HG02884 (cell line): ENCODE data around the gene KRTAP10-4.
"Not testable (repeated sequence)": the region's sequence is repeated elsewhere in the genome, so short reads cannot be mapped to it uniquely, and the experiment has no call there.

ENCODE experiments used
- ATAC-seq: cut with Tn5 transposase; IDR thresholded peaks from one replicate; pipeline ENCODE4 v1.9.1; 2021; ENCODE audit warnings: mild to moderate bottlenecking, moderate library complexity; ENCODE audit not compliant: unreplicated experiment

Gene KRTAP10-4

DNA sequence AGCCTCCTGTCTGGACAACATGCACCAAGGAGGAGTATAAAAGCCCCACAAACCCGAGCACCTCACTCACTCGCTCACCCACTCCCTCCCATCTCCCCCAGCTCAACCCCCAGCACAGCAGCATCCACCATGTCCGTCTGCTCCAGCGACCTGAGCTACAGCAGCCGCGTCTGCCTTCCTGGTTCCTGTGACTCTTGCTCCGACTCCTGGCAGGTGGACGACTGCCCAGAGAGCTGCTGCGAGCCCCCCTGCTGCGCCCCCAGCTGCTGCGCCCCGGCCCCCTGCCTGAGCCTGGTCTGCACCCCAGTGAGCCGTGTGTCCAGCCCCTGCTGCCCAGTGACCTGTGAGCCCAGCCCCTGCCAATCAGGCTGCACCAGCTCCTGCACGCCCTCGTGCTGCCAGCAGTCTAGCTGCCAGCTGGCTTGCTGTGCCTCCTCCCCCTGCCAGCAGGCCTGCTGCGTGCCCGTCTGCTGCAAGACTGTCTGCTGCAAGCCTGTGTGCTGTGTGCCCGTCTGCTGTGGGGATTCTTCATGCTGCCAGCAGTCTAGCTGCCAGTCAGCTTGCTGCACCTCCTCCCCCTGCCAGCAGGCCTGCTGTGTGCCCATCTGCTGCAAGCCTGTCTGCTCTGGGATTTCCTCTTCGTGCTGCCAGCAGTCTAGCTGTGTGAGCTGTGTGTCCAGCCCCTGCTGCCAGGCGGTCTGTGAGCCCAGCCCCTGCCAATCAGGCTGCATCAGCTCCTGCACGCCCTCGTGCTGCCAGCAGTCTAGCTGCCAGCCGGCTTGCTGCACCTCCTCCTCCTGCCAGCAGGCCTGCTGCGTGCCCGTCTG lies at the start of gene KRTAP10-4:
Gene KRTAP10-4, plus strand, starts transcription at position 100 of the 827 bp plus-strand sequence. Its CDS starts 30 bp downstream, at position 130.
- not testable (repeated sequence) for ATAC-seq

- no peak for ATAC-seq
Observed at GRCh38 chr21:44524414-44525371, 48.8 kb upstream of the KRTAP10-4 start.

DNA sequence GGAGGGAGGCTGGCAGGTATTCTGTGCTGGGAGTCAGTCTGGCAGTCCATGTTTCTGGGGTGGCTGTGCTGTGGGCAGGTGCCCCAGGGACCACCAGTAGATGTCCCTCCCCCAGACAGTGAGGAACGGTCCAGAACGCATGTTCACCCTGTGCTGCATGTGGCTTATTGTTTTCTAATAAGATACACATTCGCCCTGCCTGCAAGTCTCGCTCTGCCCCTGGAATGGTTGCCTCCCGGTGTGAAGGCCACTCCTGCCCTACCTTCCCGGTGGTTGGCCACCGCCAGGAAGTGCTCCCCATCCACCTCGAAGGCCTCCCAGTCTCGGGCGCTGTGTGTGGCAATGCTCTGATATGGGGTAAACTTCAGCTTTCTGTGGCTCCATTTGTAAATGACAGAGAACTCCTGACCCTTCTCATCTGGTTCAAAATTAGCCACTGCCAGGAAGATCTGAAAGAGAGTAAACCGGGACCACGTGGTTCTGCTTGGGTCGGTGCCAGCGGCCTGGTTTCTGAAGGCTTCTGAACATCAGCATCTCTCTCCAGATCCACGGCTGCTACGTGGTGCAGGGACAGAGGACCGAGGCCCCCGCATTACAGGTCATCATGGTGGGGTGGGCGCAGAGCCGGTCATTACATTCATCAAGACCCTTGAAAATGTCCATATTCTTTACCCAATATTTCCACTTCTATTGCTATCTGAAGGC lies 48.0 kb upstream of the KRTAP10-4 start:
- no peak for ATAC-seq

- no peak for ATAC-seq
Observed at GRCh38 chr21:44526096-44526997, 47.2 kb upstream of the KRTAP10-4 start.

DNA sequence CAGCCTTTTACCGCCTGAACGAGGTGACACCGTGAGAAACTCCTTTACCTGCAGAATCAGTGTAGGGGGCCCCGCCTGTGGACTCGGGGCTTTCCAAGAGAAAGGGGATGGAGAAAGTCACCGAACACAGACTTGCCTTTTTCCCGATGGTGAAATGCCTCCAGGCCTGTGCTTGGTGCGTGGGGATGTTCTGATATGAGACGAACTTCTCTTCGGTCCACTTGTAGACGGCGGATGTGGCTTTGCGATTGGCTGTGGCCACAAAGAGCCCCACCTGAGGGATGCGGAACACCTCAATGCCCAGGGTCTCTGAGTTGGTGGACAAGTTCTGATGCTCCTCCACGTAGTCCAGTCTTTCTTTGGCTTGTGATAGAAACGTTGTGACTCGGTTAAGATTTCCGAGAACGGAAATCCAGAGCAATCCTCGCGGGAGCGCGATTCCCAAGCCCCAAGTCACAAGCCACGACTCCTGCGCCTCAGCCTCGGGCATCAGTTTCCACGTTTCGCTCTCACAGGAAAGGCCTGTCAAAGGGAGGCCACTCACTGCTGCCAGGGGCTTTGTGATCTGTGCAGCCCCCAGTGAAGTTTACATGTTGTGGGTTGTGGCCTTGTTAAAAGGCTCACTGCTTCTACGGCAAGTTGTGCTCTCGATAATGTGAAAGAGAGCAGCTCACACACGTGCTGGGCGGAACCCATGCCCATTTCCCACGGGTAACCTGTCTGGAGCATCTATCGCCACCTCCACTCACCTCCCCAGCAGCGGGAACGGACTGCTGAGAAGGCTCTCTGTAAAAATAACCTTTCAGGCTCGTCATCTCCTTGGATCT lies 46.2 kb upstream of the KRTAP10-4 start:
- ATAC-seq = no peak

DNA sequence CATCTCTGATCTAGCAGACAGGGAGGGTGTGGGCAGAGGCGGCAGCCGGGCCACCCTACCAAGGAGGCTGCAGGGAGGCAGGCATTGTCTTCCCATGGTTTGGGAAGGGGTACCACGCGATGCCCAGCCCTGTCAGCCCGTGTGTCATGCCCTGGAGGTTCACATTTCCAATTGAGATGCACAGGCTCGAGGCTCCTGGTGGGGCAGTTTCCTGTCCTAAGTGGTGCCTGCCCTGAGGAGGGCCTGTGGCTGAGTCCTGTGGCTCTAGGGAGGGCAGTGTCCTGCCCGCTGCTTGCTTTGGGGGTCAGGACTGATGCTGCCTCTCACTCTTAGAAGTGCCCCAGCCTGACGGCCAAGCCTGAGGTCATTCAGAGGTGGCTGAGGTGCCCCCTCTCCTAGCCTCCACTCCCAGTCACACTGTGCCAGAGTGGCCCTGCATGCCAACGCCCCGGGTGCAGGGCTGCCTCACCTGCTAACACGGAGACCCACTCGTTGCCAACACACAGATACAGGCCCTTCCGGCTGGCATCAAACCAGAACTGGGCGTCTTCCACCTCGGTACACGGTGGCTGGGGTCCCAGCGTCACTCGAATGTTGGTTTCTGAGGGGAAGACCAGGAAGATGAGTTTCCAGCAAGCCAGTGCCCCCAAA lies 45.4 kb upstream of the KRTAP10-4 start:
- ATAC-seq = no peak

GRCh38 chr21:44528634-44528995 lies 44.9 kb upstream of the KRTAP10-4 start:
- ATAC-seq = no peak

GRCh38 chr21:44529011-44529421 lies 44.5 kb upstream of the KRTAP10-4 start:
- ATAC-seq = no peak

DNA sequence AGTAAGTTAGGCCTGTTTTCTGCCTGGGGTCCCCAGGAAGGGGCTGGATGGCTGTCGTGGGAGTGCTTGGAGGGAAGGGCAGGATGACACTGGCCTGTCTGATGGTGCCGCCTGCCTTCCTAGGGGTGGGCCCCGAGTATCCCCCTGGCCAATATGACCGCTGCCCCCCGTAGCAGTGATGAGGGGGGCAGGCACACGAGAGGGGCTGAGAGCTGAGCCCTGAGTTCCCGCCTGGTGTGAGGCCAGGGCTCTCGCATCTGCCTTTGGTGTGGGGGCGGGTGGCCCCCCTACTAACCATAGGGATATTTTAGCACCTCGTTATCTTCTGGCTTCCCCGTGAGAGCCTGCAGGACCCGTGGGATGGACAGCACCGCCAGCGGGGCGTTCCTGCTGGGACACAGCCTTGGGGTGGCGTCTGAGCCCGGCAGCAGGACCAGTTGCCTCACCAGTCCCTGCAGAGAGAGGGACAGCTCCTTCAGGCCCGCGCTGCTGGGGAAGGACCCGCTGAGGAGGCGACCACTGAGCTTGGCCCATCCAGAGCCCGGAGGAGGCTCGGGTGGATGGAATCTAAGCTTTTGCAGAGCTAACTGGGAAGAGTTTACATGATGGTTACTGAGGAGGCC lies 43.9 kb upstream of the KRTAP10-4 start:
- no peak for ATAC-seq

GRCh38 chr21:44530221-44530902 lies 43.2 kb upstream of the KRTAP10-4 start:
- ATAC-seq = no peak

GRCh38 chr21:44530903-44531605 lies 42.5 kb upstream of the KRTAP10-4 start:
- no peak for ATAC-seq

- ATAC-seq = no peak
Observed at GRCh38 chr21:44531606-44532564, 41.6 kb upstream of the KRTAP10-4 start.

GRCh38 chr21:44532712-44533111 lies 40.8 kb upstream of the KRTAP10-4 start:
- no peak for ATAC-seq

DNA sequence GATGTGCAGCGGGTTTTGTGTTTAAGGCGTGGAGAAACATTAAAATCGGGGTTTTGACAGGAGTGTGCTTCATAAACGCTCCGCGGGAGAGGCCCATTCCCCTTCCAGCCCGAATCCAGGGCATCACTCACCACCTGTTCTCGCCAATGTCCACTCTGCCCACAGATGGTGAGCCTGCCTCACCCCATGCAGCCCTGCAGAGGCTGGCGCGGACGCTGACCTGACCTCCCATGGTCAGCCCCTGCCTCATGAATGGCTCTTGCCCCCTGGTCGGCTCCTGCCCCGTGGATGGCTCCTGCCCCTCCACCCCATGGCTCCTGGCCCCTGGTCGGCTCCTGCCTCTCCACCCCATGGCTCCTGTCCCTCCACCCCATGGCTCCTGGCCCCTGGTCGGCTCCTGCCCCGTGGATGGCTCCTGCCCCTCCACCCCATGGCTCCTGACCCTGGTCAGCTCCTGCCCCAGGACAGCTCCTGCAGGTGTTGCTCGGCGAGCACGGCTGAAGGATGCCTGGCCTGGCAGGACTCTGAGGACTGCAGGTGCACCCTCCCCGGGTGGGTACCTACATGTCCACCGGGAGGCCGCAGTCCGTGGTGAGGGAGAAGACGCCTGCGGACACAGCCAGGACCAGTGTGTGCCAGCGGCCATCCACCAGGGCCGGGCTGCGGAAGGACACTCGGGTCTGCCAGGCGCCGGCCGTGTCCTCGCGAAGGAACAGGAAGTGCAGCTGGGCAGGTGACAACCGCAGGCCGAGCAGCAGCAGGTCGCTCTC lies 40.2 kb upstream of the KRTAP10-4 start:
- no peak for ATAC-seq
